HG02798 (cell line): ENCODE measurements around the gene LYPD8.
"Not testable (repeated sequence)": the region's sequence is repeated elsewhere in the genome, so short reads cannot be mapped to it uniquely, and the experiment has no call there.

ENCODE experiments used
- ATAC-seq: cut with Tn5 transposase; IDR thresholded peaks from one replicate; pipeline ENCODE4 v1.9.1; 2021; ENCODE audit warnings: mild to moderate bottlenecking; ENCODE audit not compliant: unreplicated experiment, poor library complexity

LYPD8 gene, protein sequence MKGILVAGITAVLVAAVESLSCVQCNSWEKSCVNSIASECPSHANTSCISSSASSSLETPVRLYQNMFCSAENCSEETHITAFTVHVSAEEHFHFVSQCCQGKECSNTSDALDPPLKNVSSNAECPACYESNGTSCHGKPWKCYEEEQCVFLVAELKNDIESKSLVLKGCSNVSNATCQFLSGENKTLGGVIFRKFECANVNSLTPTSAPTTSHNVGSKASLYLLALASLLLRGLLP

DNA sequence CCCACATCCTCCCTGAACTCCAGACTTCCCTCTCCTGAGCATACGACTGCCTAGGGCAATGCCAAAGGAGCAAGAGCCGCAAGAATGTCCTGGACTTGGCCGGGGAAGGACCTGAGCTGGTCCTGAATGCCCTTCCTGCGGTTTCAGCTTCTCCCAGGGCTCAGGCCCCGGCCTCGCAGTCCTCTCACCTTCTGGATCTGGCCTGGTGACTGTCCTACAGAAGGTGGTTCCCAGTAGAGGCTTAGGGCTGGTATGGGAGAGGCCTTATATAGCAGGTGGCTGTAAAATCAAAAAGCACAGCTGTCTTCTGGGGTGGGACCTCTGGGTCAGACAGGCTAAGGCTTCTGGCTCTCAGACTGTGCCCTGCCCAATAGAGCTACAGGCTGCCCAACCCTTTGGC is at the start of gene LYPD8:
LYPD8 (minus strand) TSS at position 243 of the 400 bp plus-strand sequence. CDS start 4,678 bp downstream, outside the sequence.
- ATAC-seq, result no peak

DNA sequence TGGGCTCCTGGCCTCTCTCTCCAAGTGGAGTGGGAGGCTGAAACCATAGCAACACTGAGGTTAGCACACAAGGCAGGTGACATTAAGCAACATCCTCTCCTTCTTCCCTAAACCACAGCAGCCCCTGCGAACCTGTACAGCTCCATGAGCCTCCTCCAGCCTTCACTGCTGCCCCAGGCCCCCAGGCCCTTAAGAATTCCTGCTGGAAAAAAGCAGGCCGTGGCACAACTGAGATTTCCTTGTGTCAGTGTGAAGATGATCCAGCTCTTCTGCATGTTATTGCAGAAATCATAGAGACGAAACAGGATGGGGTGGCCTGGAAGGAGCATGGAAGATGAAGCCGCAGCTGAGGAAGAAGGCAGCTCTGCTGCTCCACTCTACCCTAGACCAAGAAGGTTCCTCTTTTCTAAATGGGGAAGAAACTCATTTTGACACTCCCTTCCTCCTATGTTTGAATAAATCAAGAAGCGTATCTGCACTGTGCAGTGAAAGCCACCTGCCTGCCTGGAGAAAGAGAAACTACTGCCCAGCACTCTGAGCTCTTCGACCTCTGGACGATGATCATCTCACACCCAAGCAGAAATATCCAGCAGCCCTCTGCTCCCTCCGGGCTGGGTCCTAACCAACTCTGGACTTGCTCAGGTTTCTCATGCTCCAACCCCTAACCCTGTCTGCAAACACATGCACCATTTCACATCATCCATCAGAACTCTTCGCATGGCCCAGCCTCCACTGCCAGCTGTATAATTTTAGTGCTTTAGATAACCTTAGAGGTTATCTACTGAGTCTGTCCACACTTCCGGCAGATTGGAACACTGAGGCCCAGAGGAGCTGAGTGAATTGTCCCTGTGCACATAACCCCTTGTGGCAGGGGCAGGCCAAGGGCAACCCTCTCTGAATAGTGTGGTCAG is 49.5 kb upstream of the LYPD8 start:
- peak; percentile 86 for ATAC-seq

DNA sequence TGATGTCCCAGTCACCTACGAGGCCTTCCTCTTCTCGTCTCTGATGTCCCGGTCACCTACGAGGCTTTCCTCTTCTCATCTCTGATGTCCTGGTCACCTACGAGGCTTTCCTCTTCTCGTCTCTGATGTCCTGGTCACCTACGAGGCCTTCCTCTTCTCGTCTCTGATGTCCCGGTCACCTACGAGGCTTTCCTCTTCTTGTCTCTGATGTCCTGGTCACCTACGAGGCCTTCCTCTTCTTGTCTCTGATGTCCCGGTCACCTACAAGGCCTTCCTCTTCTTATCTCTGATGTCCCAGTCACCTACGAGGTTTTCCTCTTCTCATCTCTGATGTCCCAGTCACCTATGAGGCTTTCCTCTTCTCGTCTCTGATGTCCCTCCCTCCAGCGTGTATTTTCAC is 47.9 kb upstream of the LYPD8 start:
- ATAC-seq, result not testable (repeated sequence)

DNA sequence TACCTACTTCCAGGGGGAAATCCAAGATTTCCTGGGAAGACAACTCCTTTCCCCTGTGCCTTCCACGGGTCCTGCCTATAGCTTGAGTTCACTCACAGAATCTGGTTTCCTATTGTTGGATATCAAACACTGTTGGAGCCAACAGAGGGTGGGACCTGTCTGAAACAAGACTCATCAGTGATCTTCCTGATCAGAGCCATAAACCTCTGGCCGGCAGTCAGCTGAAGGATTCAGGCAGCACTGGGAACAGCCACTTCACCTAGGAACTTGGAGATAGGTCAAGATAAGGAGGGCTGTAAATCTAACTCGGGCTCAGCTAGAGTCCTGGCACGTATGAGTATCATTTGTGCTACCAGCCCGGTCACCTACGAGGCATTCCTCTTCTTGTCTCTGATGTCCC is 46.9 kb upstream of the LYPD8 start:
- no peak for ATAC-seq

DNA sequence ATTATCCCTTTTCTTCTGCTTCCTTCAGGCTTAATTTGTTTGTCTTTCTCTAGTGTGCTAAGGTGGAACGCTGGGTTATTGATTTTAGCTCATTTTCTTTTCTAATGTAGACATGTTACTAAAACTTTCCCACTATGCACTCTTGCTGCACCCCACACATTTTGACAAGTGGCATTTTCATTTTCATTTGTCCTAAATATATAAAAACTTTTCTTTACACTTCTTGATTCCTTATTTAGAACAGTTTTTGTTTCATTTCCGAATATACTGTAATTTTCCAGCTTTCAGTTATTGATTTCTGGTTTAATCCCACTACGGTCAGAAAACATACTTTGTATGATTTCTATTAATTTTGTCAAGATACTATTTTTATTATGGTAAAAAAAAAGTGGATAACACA is 44.9 kb upstream of the LYPD8 start:
- ATAC-seq, result no peak

DNA sequence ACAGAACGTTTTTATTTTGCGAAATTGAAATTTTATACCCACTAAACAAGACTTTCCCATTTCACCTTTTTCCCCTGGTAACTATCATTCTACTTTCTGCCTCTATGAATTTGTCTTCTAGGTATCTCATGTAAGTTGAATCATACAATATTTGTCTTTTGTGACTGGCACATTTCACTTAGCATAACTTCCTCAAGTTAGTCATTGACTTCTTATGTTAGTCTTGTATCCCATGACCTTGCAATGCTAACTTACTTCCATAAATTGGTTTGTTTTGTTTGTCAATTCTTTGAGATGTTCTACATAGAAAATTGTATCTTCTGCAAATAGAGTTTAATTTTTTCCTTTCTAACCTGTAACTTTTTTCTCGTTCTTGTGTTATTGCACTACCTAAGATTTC is 43.2 kb upstream of the LYPD8 start:
- no peak for ATAC-seq

DNA sequence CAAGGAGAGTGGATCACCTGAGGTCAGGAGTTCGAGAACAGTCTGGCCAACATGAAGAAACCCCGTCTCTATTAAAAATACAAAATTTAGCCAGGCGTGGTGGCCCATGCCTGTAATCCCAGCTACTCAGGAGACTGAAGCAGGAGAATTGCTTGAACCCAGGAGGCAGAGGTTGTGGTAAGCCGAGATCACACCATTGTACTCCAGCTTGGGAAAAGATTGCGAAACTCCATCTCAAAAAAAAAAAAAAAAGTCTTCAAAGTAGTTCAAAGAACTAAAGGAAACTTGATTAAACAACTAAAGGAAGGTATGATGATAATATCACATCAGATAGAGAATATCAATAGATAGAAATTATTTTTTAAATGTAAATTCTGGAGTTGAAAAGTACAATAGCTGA is 39.1 kb upstream of the LYPD8 start:
- ATAC-seq, result not testable (repeated sequence)

DNA sequence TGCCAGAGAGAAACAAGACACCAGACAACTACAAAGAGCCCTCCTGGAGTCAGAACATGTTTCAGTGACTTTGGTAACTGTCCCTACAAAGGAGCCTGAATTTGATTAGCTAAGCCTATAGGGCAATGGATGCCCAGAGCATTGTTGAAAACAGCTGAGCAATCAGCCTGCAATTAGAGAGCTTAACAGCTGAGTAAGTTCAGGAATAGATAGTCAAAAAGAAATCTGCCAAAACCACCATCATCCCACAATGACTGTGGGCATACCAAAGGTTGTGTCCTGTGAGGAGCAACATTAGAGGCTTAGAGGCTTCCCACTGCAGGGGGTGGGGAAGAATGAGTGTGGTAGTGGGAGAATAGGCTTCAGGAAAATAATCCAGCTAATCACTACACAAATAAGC is 38.0 kb upstream of the LYPD8 start:
- peak; percentile 94 for ATAC-seq

DNA sequence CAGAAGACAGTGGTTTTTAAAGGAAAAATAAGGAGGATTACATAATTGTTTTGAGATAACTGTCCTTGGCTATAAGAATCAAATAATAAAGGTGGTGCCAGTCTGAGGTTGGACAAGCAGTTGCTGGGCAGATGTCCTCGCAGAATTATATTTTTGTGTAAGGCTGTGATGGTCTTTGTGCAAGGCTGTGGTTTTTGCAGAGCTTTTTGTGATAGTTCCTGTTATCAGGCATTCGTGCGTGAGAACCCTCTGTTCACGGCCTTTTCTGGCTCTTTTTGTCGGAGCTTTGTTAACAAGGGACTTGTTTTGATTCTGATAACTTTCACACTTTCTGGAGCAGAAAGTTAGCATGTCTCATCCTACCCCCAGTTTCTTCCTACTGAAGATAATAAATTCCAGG is 36.8 kb upstream of the LYPD8 start:
- no peak for ATAC-seq

DNA sequence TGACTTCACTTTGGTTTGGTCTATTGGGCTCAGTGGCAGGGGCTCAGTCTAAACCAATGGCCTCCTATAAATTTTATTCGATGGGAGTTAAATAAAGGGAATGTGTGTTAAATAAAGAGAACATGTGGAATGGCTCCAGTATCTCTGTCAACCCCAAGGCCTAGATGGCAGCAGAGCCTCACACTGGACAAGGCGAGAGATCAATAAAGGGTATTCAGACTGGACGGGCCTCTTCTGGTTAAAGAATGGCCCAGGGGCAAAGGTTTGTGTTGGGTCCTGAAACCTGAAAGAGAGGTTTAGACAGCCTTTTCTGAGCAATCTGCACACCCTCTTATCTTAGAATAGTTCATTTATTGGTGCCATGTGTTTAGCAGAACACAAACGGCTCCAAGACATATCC is 35.5 kb upstream of the LYPD8 start:
- no peak for ATAC-seq

DNA sequence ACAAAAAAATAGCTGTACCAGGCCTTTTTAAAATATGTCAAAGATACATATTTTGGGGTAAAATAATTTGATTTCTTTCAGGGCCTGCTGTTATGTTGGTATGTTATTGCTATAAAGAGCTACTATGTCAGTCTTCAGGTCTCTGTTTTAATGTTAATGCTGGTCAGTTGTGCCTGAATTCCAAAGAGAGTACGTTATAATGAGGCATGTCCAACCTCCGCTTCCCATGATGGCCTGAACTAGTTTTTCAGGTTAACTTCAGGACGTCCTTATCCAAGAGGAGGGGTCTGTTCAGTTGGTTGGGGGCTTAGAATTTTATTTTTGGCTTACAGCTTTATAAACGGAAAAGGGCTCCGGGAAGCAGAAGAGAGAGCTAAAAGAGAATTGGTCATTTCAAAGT is 34.9 kb upstream of the LYPD8 start:
- no peak for ATAC-seq

DNA sequence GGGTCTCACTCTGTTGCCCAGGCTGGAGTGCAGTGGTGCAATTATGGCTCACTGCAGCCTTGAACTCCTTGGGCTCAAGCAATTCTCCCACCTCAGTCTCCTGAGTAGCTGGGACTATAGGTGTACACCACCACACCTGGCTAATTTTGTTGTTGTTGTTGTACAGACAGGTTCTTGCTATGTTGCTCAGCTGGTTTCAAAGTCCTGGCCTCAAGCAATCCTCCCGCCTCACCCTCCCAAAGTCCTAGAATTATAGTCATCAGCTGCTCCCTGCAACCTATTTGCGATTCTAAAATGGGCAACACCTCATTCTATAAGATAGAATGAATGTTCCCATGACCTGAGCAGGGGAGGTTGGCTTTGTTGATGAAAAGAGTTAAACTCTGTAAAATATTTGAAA is 33.8 kb upstream of the LYPD8 start:
- ATAC-seq, result not testable (repeated sequence)

DNA sequence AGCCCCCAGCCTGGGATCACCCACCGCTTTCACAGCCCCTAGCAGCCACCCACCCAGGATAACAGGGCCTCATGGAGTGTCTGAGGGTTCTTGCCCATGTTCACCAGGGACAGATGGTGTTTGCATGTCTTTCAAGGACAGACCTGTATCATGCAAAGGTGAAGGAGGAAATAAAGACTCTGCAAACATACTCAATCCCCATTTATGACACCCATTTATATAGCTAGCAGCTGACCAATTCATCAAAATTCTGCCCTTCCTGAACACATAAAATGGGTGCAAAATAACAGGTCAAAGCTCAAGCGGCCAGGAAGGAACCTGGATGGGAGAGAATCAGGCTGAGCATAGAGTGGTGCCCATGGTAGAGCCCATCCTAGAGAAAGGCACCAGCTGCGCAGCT is 32.8 kb upstream of the LYPD8 start:
- no peak for ATAC-seq

DNA sequence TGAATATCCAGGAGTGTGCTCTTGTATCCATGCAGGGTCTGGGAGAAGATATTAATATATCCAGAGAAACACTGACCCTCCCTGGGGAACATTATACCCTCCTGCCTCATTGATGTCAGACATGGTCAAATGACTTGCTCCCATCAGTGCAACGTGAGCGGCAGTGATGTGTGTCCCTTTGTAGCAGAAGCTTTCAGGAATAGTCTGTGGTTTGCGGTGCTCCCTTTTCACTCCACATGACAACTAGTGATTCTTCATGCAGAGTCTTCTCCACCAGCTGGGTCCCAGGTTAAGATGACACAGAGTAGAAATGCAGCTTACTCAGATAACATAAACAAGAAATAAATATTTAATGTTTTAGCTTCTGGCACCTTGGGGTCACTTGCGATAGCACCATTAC is 31.9 kb upstream of the LYPD8 start:
- ATAC-seq, result no peak

DNA sequence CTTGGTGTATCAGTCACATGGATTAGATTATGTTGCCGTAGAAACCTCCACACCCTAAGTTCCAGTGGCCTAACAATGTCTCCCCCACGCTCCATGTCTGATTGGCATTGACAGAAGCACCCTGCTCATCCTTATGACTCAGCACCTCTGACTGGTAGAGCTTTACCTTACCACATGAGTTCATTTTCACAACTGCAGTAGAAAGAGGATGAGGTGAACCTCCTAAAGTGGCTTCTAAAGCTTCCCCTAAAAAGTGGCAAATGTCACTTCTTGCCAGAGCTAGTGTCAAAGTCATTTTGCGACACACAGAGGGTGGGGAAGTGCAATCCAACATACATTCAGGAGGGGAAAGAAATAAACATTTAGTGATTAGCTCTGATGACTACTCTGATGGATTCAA is 30.6 kb upstream of the LYPD8 start:
- peak; percentile 65 for ATAC-seq

DNA sequence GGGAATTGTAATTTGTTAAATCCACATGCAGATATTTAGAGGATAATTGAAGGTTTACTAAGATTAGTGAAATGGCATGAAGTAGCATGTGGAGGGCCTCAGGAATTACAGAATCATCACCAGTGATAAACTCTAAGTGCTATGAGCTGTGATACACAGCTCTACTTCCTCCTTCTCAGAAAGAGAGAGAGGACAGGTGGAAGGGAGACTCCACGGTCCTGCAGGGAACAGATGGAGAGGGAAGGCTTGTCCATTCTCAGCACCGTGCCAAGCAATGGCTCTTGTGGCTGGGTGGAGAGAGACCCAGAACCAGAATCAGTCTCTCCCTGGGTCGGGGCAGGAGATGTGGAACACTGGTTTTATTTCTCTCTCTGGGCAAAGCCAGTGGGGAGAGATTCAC is 27.8 kb upstream of the LYPD8 start:
- no peak for ATAC-seq

DNA sequence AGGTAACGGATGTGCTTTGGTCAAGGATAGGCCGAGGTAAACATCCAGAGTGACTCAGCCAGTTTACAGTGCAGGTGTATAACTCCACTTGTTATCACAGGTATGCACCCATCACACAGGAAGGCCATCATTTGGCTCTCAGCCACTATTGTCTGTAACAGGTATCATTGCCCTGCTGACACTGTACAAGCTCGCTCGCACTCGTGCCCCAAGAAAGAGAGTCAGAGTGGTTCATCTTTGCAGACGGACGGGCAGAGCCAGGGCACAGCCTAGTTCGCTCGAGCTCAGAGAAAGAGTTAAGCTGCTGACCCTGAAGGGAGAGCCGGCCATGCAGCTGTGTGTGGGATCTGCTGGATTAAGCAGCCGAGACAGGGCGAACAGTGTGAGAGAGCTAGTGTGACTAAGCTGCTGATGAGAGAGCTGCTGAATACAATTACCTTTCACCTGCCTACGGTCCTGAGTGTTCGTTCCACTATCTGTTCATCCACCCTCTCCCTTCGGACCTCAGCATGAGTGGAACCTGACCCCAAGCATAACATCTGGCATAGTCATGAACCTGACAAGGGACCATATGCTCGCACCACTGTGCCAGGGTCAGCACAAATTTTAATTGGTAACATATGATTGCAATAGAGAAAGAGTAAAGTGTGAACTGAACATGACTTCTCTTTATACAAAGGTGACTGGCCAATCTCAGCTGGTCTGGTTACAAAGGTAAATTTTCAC is 27.0 kb upstream of the LYPD8 start:
- ATAC-seq, result no peak

DNA sequence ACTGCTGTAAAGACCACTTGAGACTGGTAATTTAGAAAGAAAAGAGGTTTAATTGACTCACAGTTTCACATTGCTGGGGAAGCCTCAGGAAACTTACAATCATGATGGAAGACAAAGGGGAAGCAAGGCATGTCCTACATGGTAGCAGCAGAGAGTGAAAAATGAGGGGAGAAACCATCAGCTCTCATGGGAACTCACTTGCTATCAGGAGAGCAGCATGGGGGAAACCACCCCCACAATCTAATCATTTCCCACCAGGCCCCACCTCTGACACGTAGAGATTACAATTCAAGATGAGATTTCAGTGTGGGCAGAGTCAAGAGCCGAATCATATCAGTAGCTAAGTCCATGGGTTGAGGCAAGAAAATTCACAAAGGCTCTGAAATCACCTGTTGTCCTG is 23.8 kb upstream of the LYPD8 start:
- ATAC-seq, result no peak

DNA sequence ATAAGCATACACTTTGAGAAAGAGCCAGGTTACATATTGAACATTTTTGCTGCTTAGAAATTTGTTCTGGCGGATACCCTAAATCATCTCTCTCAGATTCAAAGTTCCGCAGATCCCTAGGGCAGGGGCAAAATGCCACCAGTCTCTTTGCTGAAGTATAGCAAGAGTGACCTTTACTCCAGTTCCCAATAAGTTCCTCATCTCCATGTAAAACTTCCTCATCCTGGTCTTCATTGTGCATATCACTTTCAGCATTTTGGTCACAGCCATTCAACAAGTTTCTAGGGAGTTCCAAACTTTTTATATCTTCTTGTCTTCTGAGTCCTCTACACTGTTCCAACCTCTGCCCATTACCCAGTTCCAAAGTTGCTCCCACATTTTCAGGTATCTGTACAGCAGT is 23.3 kb upstream of the LYPD8 start:
- ATAC-seq, result no peak

DNA sequence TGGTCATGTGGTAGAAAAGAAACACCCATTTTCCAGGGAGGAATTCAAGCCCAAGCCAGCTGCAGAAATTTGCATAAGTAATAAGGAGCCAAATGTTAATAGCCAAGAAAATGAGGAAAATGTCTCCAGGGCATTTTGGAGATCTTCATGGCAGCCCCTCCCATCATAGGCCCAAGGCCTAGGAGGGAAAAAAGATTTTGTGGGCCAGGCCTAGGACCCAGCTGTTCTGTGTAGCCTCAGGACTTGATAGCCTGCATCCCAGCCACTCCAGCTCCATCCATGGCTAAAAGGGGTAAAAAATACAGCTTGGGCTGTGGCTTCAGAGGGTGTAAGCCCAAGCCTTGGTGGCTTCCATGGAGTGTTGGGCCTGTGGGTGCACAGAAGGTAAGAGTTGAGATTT is 21.4 kb upstream of the LYPD8 start:
- ATAC-seq, result no peak

DNA sequence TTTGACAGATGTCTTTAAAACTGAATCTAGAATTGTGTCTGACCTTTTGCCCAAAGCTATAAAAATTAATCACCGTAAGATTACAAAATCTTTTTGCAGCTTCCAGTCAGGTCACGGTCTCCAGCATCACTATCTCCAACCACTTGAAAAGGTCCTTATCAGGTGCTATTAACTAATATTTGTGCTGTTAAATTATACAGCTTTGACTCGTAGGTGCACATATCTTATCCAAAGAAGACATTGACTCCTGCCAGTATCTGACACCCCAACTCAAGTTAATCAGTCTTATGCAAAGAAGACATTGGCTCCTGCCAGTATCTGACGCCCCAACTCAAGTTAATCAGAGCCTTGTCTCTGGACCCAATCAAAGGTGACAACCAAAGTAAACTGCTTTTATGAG is 19.9 kb upstream of the LYPD8 start:
- ATAC-seq, result no peak
